Activated CD4-positive, CD25-positive, alpha-beta regulatory T cell treated with anti-CD3 and anti-CD28 coated beads, Interleukin-2, amount 50 U/mL, for 72 hours (primary cell): ENCODE data around the gene SH3TC1.

Experiments used
- DNase-seq: peaks from one replicate; pipeline ENCODE4 v3.0.0; 2021

The SH3TC1 gene

DNA sequence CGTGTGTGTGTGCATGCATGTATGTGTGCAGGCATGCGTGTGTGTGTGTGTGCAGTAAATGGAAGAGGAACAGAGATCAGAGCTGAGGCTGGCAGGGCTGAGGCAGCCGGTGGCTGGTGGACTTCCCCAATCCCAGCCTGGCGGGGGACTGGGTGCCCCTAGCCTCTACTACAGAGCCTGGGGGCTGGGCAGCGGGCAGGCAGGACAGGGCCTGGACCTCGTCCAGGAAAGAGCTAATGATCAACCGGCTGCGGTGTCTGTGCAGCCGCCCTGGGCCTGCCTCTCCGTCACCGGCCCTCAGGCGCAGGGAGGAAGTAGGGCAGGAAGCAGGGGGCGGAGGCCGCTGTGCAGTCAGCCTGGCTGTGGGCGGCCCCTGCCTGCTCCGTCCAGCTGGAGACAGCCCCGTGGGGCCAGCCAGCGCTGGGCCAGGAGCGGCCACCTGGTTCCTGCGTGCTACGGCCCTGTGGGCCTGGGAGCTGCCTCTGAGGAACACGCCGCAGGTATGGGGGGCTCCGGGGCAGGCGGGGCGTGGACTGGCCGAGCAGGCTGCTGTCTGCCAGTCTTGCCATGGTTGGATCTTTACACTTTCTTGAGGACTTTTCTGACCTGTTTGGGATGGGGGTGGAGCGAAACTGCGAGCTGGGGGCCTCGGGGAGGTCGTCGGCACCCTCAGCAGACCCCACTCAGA lies at the start of gene SH3TC1:
TSS of gene SH3TC1 (plus strand) at position 385 of the 688 bp plus-strand sequence. CDS start 5,905 bp downstream, outside the sequence.
- peak; percentile 73 for DNase-seq

- no peak for DNase-seq
Observed at GRCh38 chr4:8149664-8150063, 49.4 kb upstream of the SH3TC1 start.

DNA sequence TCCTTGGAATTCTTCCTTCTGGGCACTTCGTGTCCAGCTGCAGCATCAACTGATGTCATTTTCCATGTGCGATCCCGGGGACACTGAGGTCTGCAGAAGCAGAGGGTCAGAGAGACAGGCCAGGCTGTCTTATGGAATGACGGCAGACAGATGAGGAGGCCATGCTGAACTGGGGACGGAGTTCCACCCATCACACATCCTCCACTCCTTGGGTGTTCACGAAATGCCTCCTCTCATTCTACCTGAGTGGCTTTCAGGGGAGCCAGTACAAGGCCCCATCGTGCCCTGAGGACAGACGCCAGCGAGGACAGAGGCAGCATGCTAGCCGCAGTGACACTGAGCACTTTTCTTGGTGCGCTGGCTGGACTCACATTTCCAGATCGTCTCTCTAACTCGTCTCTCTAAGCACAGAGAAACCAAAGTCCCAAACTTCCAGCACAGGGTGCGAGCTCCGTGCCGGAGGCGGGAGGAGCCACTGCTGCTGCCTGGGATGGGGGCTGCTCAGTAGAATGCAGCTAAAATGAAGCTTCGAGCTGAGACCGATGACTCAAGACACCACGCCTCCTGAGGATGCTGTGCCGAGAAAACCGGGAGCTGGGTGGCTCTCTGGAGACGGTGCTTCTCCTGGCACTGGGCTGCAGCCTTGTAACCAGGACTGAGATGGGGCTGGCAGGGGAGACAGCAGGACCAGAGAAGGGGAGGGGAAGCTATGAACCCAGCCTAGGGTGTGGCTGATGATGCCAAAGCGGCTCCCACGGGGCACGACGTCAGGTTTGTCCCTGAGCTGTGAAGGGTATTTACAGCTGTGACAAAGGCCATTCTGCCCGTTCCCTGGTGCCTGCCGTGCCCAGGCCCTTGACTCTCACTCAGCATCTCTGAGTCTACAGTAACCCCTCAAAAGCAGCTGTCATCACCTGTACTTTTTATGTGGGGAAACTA lies 48.7 kb upstream of the SH3TC1 start:
- no peak for DNase-seq

GRCh38 chr4:8151165-8151650 lies 47.9 kb upstream of the SH3TC1 start:
- DNase-seq = no peak

GRCh38 chr4:8152090-8152864 lies 46.8 kb upstream of the SH3TC1 start:
- DNase-seq = no peak

GRCh38 chr4:8152865-8153257 lies 46.2 kb upstream of the SH3TC1 start:
- DNase-seq = no peak

DNA sequence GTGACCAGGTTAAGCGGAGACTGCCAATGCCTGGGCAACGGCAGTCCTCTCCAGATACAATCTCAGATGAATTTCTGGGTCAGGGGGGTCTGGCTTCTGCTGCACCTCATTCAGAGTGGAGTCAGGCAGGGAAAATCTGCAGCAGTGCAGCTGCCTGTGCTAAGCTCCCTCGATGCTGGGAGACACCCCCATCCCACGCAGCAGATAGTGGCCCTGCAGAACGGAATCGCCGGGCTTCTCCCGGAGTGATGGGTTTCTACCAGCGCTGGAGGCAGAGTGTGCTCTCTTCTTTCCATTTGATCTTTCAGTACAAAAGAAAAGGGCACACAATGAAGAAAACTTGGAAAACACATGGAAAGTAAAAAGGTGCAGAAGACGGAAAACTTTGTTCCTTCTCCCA lies 45.6 kb upstream of the SH3TC1 start:
- no peak for DNase-seq

GRCh38 chr4:8155048-8155447 lies 44.0 kb upstream of the SH3TC1 start:
- no peak for DNase-seq

- no peak for DNase-seq
Observed at GRCh38 chr4:8155660-8156421, 43.2 kb upstream of the SH3TC1 start.

GRCh38 chr4:8156617-8157016 lies 42.5 kb upstream of the SH3TC1 start:
- DNase-seq = no peak

DNA sequence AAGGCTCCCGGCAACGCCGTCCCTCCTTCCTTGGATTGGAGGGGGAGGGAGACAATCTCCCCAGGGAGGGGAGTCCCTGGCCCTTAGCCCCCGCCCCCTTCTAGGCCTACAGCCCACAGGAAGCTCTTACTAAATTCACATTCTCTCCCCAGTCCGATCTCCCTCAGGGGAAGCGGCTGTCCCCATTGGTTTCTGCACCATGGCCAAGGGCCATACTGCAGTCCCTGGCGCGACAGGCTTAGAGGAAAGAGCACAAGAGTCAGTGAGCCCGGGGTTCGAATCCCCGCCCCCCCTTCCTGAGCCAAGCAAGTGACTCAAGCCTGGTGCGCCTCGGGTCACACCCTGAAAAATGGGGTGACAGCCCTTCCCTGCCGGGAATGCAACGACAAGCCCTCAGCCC lies 41.6 kb upstream of the SH3TC1 start:
- DNase-seq = no peak

- no peak for DNase-seq
Observed at GRCh38 chr4:8157944-8158709, 41.0 kb upstream of the SH3TC1 start.

DNA sequence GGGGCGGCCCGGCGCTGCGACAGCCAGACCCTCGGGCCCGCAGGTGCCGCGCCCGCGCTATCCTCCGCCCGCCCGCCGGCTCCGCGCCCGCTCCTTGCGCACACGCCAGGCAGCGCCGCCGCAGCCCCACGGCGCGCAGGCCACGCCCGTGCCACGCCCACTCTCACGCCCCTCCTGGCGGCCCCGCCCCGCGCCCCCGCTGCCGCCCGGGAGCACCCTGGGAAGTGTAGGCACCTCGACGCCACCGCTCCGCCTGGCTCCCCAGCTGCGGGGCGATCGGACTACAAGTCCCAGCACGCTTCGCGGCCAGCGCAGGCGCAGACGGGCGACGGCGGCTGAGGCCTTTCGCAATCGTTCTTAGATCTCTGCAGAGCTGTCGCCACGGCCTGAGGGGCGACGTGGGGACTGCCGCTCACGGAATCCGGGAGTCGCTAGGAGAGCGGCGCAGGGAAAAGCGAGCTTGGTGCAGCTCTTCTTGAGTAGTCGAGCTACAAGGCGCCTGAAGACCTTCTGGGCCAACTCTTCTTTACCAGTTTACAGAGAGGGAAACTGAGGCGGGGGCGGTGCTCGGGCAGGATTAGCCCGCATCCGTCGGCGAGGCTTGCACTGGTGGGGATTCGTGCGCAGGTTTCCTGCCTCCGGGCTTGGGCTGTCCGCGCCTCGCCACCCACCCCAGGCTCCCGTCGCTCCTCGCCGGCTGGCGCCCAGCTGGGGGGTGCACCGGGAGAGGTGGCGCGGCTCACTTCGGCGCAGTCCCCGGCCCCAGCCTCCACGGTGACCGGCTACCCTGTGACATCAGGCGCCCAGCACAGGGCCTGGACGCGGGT lies 40.2 kb upstream of the SH3TC1 start, which contains the start of gene ABLIM2:
TSS of gene ABLIM2 (minus strand) at position 104 of the 827 bp plus-strand sequence. CDS start 124 bp downstream, outside the sequence.
- DNase-seq = peak; percentile 99

GRCh38 chr4:8159537-8160232 lies 39.4 kb upstream of the SH3TC1 start:
- DNase-seq = no peak

DNA sequence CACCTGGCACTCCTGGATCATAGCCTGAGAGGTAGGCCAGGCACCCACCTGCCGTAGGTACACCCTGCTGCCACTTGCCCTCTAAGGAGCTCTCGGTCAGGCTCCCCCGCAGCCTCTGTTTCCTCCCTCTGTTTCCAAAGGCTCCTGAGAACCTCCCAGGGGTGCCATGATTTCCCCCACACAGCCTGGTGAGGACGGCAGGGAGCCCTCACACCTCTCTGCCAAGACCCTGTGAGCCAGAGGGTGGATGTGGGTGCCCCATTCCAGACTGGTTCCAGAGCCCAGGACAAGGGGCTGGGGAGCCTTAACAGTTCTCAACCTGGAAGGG lies 38.9 kb upstream of the SH3TC1 start:
- DNase-seq = no peak

DNA sequence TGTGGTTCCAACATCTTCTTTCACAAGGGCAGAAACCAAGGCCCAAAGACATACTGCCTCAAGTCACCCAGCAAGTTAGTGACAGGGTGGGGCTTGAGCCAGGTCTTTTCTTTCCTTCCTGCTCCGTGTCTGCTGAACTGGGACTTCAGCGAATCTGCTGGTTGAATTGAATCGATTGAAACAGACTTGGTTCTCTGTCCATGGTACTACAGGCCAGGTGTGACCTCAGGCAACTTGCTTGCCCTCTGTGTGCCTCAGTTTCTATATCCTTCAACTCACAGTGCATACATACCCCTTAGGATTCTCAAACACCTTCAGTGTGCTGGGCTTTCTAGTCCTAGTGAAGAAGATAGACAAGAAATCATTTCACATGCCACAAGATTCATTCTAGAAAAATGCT lies 38.5 kb upstream of the SH3TC1 start:
- DNase-seq = no peak

- no peak for DNase-seq
Observed at GRCh38 chr4:8162625-8163024, 36.5 kb upstream of the SH3TC1 start.

- DNase-seq = no peak
Observed at GRCh38 chr4:8163026-8163425, 36.1 kb upstream of the SH3TC1 start.

GRCh38 chr4:8163436-8164193 lies 35.5 kb upstream of the SH3TC1 start:
- no peak for DNase-seq
